Duodenal mucosa (tissue), 2 donors: Measurements from ENCODE around the gene GFOD1.

Experiments
- H3K27ac ChIP-seq: one replicate; pipeline ENCODE4 v1.7.0; 2013; ENCODE audit warnings: low read depth, low read length
- H3K27me3 ChIP-seq, 2 donors: one replicate each; pipeline ENCODE4 v1.7.0; 2013; ENCODE audit warnings: low read length in 2 of 2, control low read depth in 1 of 2; ENCODE audit not compliant: insufficient read depth in 2 of 2, control insufficient read depth in 1 of 2
- H3K36me3 ChIP-seq, 2 donors: one replicate each; pipeline ENCODE4 v1.7.0; 2013; ENCODE audit warnings: low read length in 2 of 2, control low read depth in 1 of 2; ENCODE audit not compliant: insufficient read depth in 2 of 2, control insufficient read depth in 1 of 2
- H3K4me1 ChIP-seq, 2 donors: one replicate each; pipeline ENCODE4 v1.7.0; 2013; ENCODE audit warnings: low read length in 2 of 2, control low read depth in 1 of 2; ENCODE audit not compliant: insufficient read depth in 2 of 2, control insufficient read depth in 1 of 2
- H3K4me3 ChIP-seq, 2 donors: one replicate each; pipeline ENCODE4 v1.7.0; 2013; ENCODE audit warnings: low read length in 2 of 2, low read depth in 1 of 2
- H3K9ac ChIP-seq, 2 donors: one replicate each; pipeline ENCODE4 v1.7.0; 2013; ENCODE audit warnings: low read length in 2 of 2, low read depth in 1 of 2
- H3K9me3 ChIP-seq, 2 donors: one replicate each; pipeline ENCODE4 v1.7.0; 2013; ENCODE audit warnings: low read length in 2 of 2, control low read depth in 1 of 2; ENCODE audit not compliant: control insufficient read depth in 1 of 2

GFOD1 gene

DNA sequence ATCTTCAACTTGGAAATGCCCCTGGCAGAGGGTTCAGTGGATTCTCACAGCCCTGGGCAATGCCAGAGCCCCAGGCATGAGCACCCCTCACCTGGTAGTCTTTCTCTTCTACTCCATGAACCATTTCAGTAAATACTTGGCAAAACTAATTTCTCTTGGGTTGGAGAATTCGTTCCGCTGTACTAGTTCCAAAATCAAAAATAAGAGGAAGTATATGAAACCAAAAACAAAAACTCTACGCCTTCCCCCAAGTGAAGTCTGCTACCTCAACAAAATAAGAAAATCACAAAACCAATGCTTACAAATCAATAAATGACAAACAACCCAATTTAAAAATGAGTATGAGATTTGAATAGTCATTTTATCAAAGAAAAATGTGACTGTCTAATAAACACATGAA, 12.6 kb downstream of the GFOD1 start:
- Histone ChIP-seq H3K36me3 (peaks cover 0 to under 1% of the 10 kb centered on the region in 2 donors), H3K27ac (no peak overlapping the region), H3K4me3 (no peak overlapping the region), H3K9me3 (no peaks in the 10 kb centered on the region), H3K9ac (no peak overlapping the region), H3K27me3 (no peaks in the 10 kb centered on the region), H3K4me1 (no peaks in the 10 kb centered on the region)

DNA sequence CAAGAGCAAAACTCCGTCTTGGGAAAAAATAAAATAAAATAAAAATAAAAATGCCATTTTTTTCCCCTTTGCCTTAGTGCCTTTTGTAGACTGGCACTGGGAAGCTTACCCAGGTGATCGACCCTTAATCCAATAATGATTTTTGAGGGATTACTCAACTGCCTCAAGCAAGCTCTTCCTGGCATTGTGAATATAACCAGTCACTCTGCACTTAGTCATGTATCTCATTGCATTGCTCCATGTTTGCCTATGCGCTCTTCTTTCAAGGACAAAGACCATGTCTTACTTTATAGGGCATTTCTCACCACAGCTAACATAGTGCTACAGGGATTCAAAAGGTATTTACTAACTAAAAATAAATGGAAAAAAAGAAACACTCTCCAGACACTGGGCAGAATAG, 13.0 kb downstream of the GFOD1 start:
- no peaks in the 10 kb centered on the region for H3K27me3 ChIP-seq
- no peaks in the 10 kb centered on the region for H3K9me3 ChIP-seq
- no peak overlapping the region for H3K27ac ChIP-seq
- H3K4me3 ChIP-seq: no peak overlapping the region
- no peaks in the 10 kb centered on the region for H3K4me1 ChIP-seq
- H3K36me3 ChIP-seq: no peaks in the 10 kb centered on the region
- H3K9ac ChIP-seq: no peak overlapping the region

DNA sequence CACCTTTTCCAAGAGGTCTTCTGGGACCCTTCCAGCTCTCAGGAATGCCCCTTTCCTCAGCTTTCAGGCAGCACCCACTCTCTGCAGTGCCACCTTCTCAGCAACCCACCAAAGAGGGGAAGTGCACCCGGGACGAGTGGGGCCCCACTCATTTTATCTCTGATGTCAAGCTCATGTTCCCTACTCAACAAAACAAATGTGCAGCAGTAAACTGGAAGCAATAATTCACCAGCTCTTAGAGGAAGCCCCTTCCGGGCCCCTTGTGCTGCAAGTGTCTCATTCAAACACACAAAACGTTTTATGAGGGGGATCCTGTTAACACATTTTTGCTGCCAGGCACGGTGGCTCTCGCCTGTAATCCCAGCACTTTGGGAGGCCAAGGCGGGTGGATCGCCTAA, 13.6 kb downstream of the GFOD1 start:
- Histone ChIP-seq H3K9me3 (no peaks in the 10 kb centered on the region), H3K27ac (no peak overlapping the region), H3K4me3 (no peak overlapping the region), H3K4me1 (no peaks in the 10 kb centered on the region), H3K27me3 (no peaks in the 10 kb centered on the region), H3K9ac (no peak overlapping the region), H3K36me3 (no peaks in the 10 kb centered on the region)

DNA sequence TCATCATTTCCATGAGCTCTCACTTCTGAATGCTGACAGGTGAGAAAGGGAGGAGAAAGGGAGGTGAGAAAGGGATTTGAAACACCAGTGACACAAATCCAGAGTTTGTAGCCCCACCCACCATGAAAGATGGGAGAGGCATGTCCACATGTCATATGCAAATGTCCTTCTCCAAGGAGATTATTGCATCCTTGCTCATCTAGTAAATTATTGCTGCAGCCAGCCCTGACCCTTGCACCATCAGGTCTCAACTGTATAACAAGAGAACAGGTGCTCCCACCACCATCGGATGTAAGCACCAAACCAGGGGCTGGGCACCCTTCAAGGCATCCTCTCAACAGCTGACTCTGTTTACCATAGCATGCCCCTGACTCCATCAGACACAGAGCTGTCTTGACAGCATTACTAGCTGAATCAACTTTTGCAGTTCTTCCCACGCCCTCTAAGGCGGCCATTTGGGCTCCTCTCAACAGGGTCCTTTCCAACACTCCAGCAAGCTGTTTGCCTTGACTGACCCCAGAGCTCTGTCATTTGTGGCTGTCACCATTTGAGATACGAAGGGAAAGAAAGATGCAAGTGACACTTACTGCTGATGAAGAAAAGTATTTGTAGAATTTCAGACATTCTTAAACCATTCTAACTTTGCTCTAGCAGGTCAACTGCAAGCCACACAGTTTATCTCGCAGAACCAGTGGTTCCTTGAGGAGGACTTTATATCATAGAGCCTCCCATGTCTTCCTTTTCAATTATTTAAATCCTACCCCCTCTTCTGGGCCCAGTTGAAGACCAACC, 14.2 kb downstream of the GFOD1 start:
- H3K9ac ChIP-seq: no peak overlapping the region
- no peaks in the 10 kb centered on the region for H3K27me3 ChIP-seq
- H3K36me3 ChIP-seq: no peaks in the 10 kb centered on the region
- H3K27ac ChIP-seq: no peak overlapping the region
- H3K4me3 ChIP-seq: no peak overlapping the region
- no peaks in the 10 kb centered on the region for H3K4me1 ChIP-seq
- H3K9me3 ChIP-seq: no peaks in the 10 kb centered on the region

DNA sequence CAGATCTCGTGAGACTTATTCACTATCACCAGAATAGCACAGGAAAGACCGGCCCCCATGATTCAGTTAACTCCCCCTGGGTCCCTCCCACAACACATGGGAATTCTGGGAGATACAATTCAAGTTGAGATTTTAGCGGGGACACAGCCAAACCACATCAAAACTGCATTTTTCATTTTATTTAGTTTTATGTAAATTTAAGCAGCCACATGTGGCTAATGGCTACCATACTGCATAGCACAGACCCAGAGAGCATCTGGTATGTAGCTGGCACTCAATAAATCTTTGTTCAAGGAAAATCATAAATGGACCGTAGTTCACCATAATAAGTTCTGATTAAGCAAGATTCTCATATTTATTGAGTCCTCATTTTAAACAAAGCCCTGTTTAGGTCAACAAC, 15.3 kb downstream of the GFOD1 start:
- Histone ChIP-seq H3K9me3 (no peaks in the 10 kb centered on the region), H3K4me3 (no peak overlapping the region), H3K4me1 (no peaks in the 10 kb centered on the region), H3K36me3 (no peaks in the 10 kb centered on the region), H3K27ac (no peak overlapping the region), H3K27me3 (no peaks in the 10 kb centered on the region), H3K9ac (no peak overlapping the region)

DNA sequence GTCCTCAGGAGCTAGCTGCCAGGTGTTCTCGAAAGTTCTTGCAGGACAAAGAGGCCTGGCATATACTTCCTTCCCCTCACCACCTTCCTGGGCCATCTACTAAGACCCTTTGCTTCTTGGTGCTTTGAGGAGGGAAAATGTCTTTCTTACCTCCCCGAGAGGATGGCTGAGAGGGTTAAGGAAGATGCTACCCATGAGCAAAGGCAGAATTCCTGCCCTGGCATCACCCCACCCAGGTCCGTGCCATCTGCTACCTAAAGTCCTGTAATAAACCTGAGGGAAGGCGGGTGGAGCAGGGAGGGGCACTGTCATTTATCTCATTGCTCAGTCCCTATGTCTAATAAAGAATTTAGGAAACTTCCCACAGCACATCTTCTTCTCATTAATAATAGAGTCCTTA, 16.2 kb downstream of the GFOD1 start:
- peaks cover 0 to 3% of the 10 kb centered on the region in 2 donors for H3K4me1 ChIP-seq
- no peak overlapping the region for H3K4me3 ChIP-seq
- no peaks in the 10 kb centered on the region for H3K36me3 ChIP-seq
- no peaks in the 10 kb centered on the region for H3K9me3 ChIP-seq
- no peaks in the 10 kb centered on the region for H3K27me3 ChIP-seq
- no peak overlapping the region for H3K9ac ChIP-seq
- H3K27ac ChIP-seq: no peak overlapping the region

DNA sequence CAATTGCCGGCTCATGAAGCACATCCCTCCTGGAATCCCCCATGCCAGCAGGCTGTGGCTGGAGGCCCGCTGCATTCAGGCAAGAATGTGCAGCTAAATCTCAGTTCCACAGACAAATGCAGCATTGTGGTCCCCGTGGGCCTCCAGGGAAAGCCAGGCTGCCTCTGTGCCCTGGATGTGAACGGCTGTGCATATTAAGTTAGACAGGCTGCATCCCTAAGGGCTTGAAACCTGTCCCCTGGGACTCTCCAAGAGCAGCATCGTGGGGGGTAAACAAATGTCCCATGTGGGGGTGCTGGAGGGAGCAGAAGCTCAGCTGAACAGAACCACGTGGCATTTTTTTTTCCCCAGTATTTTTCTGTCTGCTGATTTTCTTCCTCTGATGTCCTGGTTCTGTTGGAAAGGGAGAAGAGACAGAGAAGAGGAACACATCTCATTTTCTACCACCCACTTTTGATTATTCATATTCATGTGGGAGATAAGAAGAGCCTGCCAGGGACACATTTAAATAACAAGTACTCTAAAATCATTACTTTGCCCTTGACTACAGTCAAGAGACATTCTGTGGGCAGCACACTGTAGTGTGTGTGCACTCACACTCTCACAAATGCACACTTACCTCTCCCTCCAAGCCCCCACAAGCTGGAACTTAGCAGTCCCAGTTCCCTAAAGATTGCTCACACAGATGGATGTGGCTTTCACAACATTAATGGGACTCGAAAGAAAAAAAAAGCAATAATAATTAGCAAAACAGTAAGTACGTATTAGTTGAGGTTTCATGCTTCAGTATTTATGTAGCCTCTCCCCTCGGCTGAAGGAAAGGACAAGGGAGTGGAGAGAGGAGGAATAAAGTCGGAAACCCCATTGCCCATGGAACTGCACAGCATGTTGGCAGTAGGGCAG, 16.9 kb downstream of the GFOD1 start:
- H3K9me3 ChIP-seq: no peaks in the 10 kb centered on the region
- no peak overlapping the region for H3K9ac ChIP-seq
- no peaks in the 10 kb centered on the region for H3K27me3 ChIP-seq
- H3K36me3 ChIP-seq: no peaks in the 10 kb centered on the region
- H3K27ac ChIP-seq: no peak overlapping the region
- no peak overlapping the region for H3K4me3 ChIP-seq
- H3K4me1 ChIP-seq: peaks cover 0 to 3% of the 10 kb centered on the region in 2 donors

DNA sequence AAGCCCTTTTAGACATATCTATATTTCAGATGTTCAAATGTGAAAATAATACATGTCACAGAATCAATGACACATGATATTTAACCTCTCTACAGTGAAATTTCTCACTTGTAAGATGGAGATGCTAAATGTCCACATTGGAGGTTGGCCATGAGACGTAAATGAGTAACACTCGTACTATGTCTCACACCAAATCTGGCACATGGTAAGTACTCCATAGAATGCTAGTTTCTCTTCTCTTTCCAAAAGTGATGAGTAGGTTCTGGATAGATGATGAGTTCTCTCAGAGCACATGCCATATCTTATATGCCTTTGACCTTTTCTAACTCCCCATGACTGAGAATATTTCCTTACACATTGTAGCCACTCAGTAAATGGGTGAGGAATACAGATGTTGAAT, 17.7 kb downstream of the GFOD1 start:
- no peaks in the 10 kb centered on the region for H3K36me3 ChIP-seq
- H3K9me3 ChIP-seq: no peaks in the 10 kb centered on the region
- no peaks in the 10 kb centered on the region for H3K27me3 ChIP-seq
- no peak overlapping the region for H3K27ac ChIP-seq
- no peak overlapping the region for H3K4me3 ChIP-seq
- H3K9ac ChIP-seq: no peak overlapping the region
- peaks cover 0 to 3% of the 10 kb centered on the region in 2 donors for H3K4me1 ChIP-seq

DNA sequence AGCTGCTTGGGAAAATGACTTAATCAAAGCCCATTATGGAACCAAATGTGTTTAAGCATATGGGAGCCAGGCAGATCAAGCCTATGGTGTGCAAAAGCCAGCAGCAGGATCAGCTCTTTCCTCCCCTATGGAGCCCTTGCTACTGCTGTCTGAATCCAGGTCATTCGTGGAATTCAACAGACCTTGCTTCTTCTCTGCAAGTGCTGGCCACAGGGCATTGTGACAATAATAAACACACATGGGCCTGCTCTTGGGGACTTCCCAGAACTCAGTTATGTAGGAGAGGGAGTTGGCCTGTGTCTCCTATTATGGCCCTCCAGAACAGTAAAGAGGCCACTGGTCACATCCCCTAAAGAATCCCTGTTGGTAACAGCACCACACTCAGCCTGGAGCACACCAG, 18.6 kb downstream of the GFOD1 start:
- H3K27ac ChIP-seq: no peak overlapping the region
- H3K9me3 ChIP-seq: no peaks in the 10 kb centered on the region
- no peaks in the 10 kb centered on the region for H3K27me3 ChIP-seq
- no peak overlapping the region for H3K4me3 ChIP-seq
- H3K36me3 ChIP-seq: no peaks in the 10 kb centered on the region
- no peak overlapping the region for H3K9ac ChIP-seq
- peaks cover 0 to 3% of the 10 kb centered on the region in 2 donors for H3K4me1 ChIP-seq

DNA sequence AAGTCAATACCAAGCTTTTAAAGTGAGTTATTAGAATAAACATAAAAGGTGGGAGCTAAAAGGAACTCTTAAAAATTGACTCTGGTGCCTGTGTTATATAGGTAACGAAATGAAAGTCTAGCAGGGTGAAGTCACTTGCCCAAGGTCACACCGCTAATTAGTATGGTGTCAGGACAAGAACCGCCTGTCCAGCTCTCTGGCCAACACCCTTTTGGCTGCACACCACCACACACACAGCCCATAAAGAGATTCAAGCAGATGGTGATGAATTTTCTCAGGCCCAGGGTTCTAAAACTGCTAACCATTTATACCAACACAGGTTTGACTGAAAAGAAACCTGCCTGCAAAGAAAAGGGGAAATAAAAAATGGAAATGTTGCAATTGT, 20.2 kb downstream of the GFOD1 start:
- Histone ChIP-seq H3K4me1 (peaks cover 0 to 3% of the 10 kb centered on the region in 2 donors), H3K27ac (no peak overlapping the region), H3K4me3 (no peak overlapping the region), H3K9ac (no peak overlapping the region), H3K36me3 (no peaks in the 10 kb centered on the region), H3K9me3 (no peaks in the 10 kb centered on the region), H3K27me3 (no peaks in the 10 kb centered on the region)
